HepG2 (cell line): ENCODE measurements around the gene TXNIP. TPM values are rescaled to one million over a fixed set of nuclear protein-coding genes. Genes with fewer than 3 reads are reported as not detected.

Source experiments
- ATAC-seq: fragments of 200-7000 bp; cut with Tn5 transposase; 3 replicates; pipeline ENCODE4 v1.9.1; 2020; ENCODE audit warnings: mild to moderate bottlenecking, moderate library complexity
- BruUV-seq: library from RNA; stranded (reverse); fragments of 400-500 nt; replicated peaks from 2 replicates; lab custom pipeline; 2021; lab: Mats Ljungman, UMichigan
- CTCF ChIA-PET: fragments of 300-600 bp; formaldehyde crosslinking; extraction: SDS; loops from one replicate; lab custom pipeline; 2021; ENCODE audit warnings: low total read pairs, inconsistent platforms, low intra/inter-chr PET ratio; lab: Yijun Ruan, JAX
- POLR2A ChIA-PET: fragments of 350-600 bp; sonication (Branson Sonifier 250); formaldehyde crosslinking; loops from one replicate; lab custom pipeline; 2020; ENCODE audit warnings: antibody characterized with exemption, inconsistent platforms; lab: Yijun Ruan, JAX
- DNase-seq: peaks from one replicate; pipeline ENCODE4 v3.0.0-alpha.2; 2015; ENCODE audit warnings: low spot score
- FAIRE-seq: peaks from 3 replicates; lab custom pipeline; 2011; peaks lifted over from hg19 to GRCh38; lab: Jason Lieb, UNC
- H2AFZ ChIP-seq: one replicate; pipeline ENCODE4 v1.6.1; 2011; ENCODE audit warnings: low read length, inconsistent platforms
- H3K27ac ChIP-seq: fragments of 300-600 bp; 3 replicates; pipeline ENCODE4 v1.8.0; 2011; ENCODE audit warnings: mixed run types, mild to moderate bottlenecking, mixed read lengths, low read length, inconsistent platforms; ENCODE audit not compliant: insufficient read depth; ENCODE audit errors: extremely low read length
- H3K27me3 ChIP-seq, 2 experiments: fragments of 200-600 bp in 1 of 2; 2 replicates in 1 of 2; 3 replicates in 1 of 2; pipeline versions ENCODE4 v1.6.0 to v1.8.0; 2011; ENCODE audit warnings: low read length in 2 of 2, mild to moderate bottlenecking in 2 of 2, moderate library complexity in 2 of 2, inconsistent platforms in 1 of 2; ENCODE audit not compliant: insufficient read depth in 2 of 2, control insufficient read depth in 1 of 2
- H3K36me3 ChIP-seq, 2 experiments: fragments of 200-600 bp in 1 of 2; replicated peaks in 1 of 2; 2 replicates in 1 of 2; 3 replicates in 1 of 2; pipeline versions ENCODE4 v1.5.1 to v1.8.0; 2011; ENCODE audit warnings: low read length in 2 of 2, inconsistent platforms in 1 of 2; ENCODE audit not compliant: insufficient read depth in 2 of 2, control insufficient read depth in 1 of 2
- H3K4me1 ChIP-seq: 2 replicates; pipeline ENCODE4 v1.5.1; 2012; ENCODE audit warnings: low read length, inconsistent platforms; ENCODE audit not compliant: insufficient read depth
- H3K4me2 ChIP-seq: 2 replicates; pipeline ENCODE4 v1.6.0; 2011; ENCODE audit warnings: low read depth, low read length, inconsistent platforms
- H3K4me3 ChIP-seq, 3 experiments: fragments of 200-600 bp in 1 of 3; sonication (generic), shearing (Covaris generic) in 1 of 3; replicated peaks in 1 of 3; 2 replicates each; pipeline ENCODE4 v1.5.1; 2011 to 2016; ENCODE audit warnings: low read length in 3 of 3, inconsistent platforms in 2 of 3, low read depth in 2 of 3, mild to moderate bottlenecking in 2 of 3, control low read depth in 1 of 3, mixed read lengths in 1 of 3; ENCODE audit not compliant: insufficient read depth in 1 of 3
- H3K79me2 ChIP-seq: one replicate; pipeline ENCODE4 v1.6.1; 2011; ENCODE audit warnings: low read length, inconsistent platforms; ENCODE audit not compliant: insufficient read depth
- H3K9ac ChIP-seq: 2 replicates; pipeline ENCODE4 v1.6.0; 2011; ENCODE audit warnings: mild to moderate bottlenecking, low read depth, low read length, inconsistent platforms; ENCODE audit not compliant: insufficient read depth
- H3K9me3 ChIP-seq: 2 replicates; pipeline ENCODE4 v1.5.1; 2012; ENCODE audit warnings: mild to moderate bottlenecking, low read length
- H4K20me1 ChIP-seq: 2 replicates; pipeline ENCODE4 v1.6.0; 2011; ENCODE audit warnings: inconsistent platforms, mild to moderate bottlenecking, low read length, moderate library complexity; ENCODE audit not compliant: insufficient read depth
- E2F1 ChIP-seq: sonication (generic); formaldehyde crosslinking; IDR thresholded peaks from 2 replicates; pipeline ENCODE4 v1.5.0; 2020; ENCODE audit warnings: missing genetic modification reagents
- NFIB ChIP-seq: sonication (generic); formaldehyde crosslinking; IDR thresholded peaks from 2 replicates; pipeline ENCODE4 v1.9.0; 2021; ENCODE audit warnings: missing genetic modification reagents, mild to moderate bottlenecking, borderline replicate concordance
- PATZ1 ChIP-seq: sonication (generic); formaldehyde crosslinking; IDR thresholded peaks from 2 replicates; pipeline ENCODE4 v1.4.0; 2020; ENCODE audit warnings: missing genetic modification reagents
- ZBTB26 ChIP-seq: IDR thresholded peaks from 2 replicates; pipeline ENCODE4 v1.6.1; 2016; ENCODE audit warnings: missing compliant biosample characterization, missing genetic modification reagents, borderline replicate concordance
- ZNF281 ChIP-seq: sonication (generic); formaldehyde crosslinking; IDR thresholded peaks from 2 replicates; pipeline ENCODE4 v1.4.0; 2020; ENCODE audit warnings: missing genetic modification reagents, borderline replicate concordance
- ZNF777 ChIP-seq: sonication (generic); formaldehyde crosslinking; IDR thresholded peaks from 2 replicates; pipeline ENCODE4 v1.4.0; 2020; ENCODE audit warnings: missing genetic modification reagents
- WGBS: methylation state at CpG from one replicate; pipeline ENCODE4 v1.1.6; 2017; ENCODE audit warnings: low lambda C conversion rate; 5-methylcytosine and 5-hydroxymethylcytosine counted together
- in situ Hi-C: cut with HindIII; loops from 2 replicates; pipeline ENCODE4 v1.10.0; 2017; ENCODE audit warnings: low pct_unique_long_range_greater_than_20kb; ENCODE audit not compliant: extremely low pct_ligation_motif_present
- intact Hi-C: fragments of 100-400 bp; cut with micrococcal nuclease; formaldehyde crosslinking; loops from one replicate; pipeline ENCODE4 v1.10.0; 2022; ENCODE audit not compliant: unreplicated experiment
- polyA plus RNA-seq, 8 experiments: library from polyadenylated mRNA; depleted of rRNA in 3 of 8; stranded (reverse) in 7 of 8; unstranded in 1 of 8; fragments of >200 nt; fragmentation: Illumina TruSeq in 4 of 8; extraction: Trizol in 4 of 8; gene quantifications; 2 replicates each; pipeline versions ENCODE4 v1.2.1 to v1.2.3, GENCODE V29; 2011 to 2016; ENCODE audit warnings: low read depth in 4 of 8, missing spikeins in 1 of 8, mixed read lengths in 1 of 8; ENCODE audit not compliant: insufficient read depth in 1 of 8
- total RNA-seq, 5 experiments: library from RNA; depleted of rRNA; stranded (reverse); fragments of >200 nt; fragmentation: Illumina TruSeq; extraction: Trizol; gene quantifications; 2 replicates each; pipeline ENCODE4 v1.2.3, GENCODE V29; 2016; ENCODE audit warnings: low read depth in 1 of 5

Gene TXNIP
- total and polyA plus RNA-seq, 2 of the 13 experiments (the other 11 are each of a cell fraction or from before 2014, with no cell fraction given) = 24.4 to 237 TPM

- 43% methylated on average over 14 of the region's 36 CpGs for WGBS
- Histone ChIP-seq H4K20me1 (no peaks in the 10 kb centered on the region), H3K36me3 (no peaks in the 10 kb centered on the region)
- in situ Hi-C loops = loop anchor here (5.0 kb wide), 1 partner anchor 35 kb away; the partner anchor contains the start of gene RBM8A
- TF ChIP-seq NFIB (CRISPR knock-in tag) (no peak), ZNF777 (CRISPR knock-in tag) (no peak), E2F1 (no peak), ZNF281 (0 out of 2 replicates have a peak, but pooled peaks have one; percentile 0), ZBTB26 (CRISPR knock-in tag) (no peak), PATZ1 (CRISPR knock-in tag) (0 out of 2 replicates have a peak, but pooled peaks have one; percentile 6)
- TF ChIP-seq, all 625 proteins: peak for 2
- no peak for ATAC-seq
- ChIA-PET POLR2A (interaction anchor here (1.6 to 3.4 kb wide), 4 partner anchors 30 to 117 kb away, joined by 3 to 51 read pairs (median 16); partner anchors contain the start of genes NUDT17 and RBM8A), CTCF (no interaction called here)
- Histone ChIP-seq H3K4me3 (peak overlapping the region; percentile 60 to 91 (median 68); a peak in 5 of 6 replicates), H3K27me3 (peaks cover 0 to 30% of the 10 kb centered on the region in 2 experiments; a peak in 3 of 5 replicates), H3K4me2 (peak overlapping the region; percentile 99), H3K27ac (no peak overlapping the region), H3K9me3 (no peaks in the 10 kb centered on the region), H3K4me1 (peaks cover 57% of the 10 kb centered on the region), H3K9ac (no peak overlapping the region), H3K79me2 (no peaks in the 10 kb centered on the region), H2AFZ (no peak overlapping the region)
- BruUV-seq = no TSS peak
- no peak for FAIRE-seq
- intact Hi-C loops = loop anchor here (5.0 kb wide), 2 partner anchors 45 to 105 kb away; partner anchors contain the start of gene PIAS3
- no peak for DNase-seq
Observed at GRCh38 chr1:145962157-145963102, 33.9 kb downstream of the TXNIP start.
